ENCODE results near the gene P2RX3.

DNA sequence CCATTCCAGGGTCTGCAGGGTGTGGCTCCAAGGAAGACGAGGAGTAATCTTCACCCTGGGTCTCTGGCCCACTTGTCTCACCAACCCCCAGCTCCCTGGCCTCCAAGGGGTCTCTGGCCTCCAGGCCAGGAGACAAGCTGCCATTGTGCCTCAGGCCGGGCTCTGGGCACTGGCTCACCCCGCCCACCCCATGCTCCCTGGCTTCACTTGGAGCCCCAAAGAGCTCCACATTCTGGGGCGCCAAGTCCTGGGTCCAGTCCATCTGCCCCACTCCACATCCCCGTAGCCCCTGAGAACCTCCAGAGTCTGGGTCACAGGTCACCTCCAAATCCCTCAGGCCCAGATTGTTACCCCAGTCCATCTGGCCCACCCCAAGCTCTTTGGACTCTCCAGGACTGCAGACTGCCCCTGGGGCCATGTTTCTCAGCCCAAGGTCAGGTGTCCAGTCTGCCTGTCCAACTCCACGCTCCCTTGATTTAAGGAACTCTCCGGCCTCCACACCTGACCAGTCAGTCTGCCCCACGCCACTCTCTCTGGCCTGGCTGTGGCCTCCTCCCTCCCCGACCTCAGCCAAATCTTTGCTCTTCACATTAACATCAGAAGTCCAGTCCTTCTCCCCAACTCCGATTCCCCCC is 29.6 kb upstream of the P2RX3 start:
- no peak for TF ChIP-seq GATA2 (IDR thresholded peaks at IDR 0.05; ENCODE audit: low read depth, low read length)
- no peak for TF ChIP-seq GATA3 (IDR thresholded peaks at IDR 0.05; ENCODE audit: low read depth, low read length)
